GM21526 (cell line): ENCODE measurements around the gene CCL7.

Experiments
- ATAC-seq: cut with Tn5 transposase; IDR thresholded peaks from one replicate; pipeline ENCODE4 v1.9.1; 2021; ENCODE audit warnings: moderate library complexity; ENCODE audit not compliant: unreplicated experiment, low FRiP score

Gene CCL7

GRCh38 chr17:34283571-34283970, 13.6 kb downstream of the CCL7 start:
- no peak for ATAC-seq

DNA sequence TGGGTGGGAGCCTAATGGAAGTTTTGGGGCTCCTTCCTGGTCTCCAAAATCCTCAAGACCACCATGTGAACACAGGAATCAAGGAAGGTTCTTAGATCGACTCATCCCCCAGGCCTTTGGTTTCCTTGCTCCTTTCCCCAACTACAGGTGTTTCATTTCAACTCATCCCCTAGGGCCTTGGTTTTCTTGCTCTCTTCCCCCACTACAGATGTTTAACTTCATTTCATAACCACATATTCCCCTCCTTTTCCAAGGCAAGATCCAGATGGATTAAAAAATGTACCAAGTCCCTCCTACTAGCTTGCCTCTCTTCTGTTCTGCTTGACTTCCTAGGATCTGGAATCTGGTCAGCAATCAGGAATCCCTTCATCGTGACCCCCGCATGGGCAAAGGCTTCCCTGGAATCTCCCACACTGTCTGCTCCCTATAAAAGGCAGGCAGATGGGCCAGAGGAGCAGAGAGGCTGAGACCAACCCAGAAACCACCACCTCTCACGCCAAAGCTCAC, 15.3 kb downstream of the CCL7 start, which contains the start of gene CCL11:
Gene CCL11, plus strand, starts transcription at position 457 of the 507 bp plus-strand sequence. CDS start 67 bp downstream, outside the sequence.
- ATAC-seq = no peak

DNA sequence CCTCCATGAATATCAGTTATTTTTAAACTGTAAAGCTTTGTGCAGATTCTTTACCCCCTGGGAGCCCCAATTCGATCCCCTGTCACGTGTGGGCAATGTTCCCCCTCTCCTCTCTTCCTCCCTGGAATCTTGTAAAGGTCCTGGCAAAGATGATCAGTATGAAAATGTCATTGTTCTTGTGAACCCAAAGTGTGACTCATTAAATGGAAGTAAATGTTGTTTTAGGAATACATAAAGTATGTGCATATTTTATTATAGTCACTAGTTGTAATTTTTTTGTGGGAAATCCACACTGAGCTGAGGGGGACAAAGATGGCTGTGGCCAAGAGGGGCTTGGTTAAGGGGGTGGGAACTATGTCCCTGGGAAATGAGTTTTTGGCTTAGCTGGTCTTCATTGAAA, 17.9 kb downstream of the CCL7 start:
- ATAC-seq = no peak

DNA sequence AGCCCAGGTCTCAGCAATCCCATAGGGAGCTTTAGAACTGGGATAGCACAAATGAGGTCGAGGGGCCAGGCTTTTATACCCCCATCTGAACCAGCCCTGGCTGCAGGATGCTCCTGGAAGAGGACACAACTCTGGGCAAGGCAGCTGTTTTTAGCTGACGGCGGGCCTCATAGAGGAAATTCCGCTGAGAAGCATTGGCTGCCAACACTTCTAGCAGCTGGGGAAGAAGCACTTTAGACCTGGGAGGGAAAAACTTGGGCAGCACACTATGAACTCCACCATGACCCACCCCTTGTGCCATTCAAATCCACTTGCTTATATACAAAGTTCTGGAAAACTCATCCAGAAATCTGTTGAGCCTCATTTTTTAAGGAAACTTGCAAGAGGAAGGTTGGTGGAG, 20.6 kb downstream of the CCL7 start:
- no peak for ATAC-seq

DNA sequence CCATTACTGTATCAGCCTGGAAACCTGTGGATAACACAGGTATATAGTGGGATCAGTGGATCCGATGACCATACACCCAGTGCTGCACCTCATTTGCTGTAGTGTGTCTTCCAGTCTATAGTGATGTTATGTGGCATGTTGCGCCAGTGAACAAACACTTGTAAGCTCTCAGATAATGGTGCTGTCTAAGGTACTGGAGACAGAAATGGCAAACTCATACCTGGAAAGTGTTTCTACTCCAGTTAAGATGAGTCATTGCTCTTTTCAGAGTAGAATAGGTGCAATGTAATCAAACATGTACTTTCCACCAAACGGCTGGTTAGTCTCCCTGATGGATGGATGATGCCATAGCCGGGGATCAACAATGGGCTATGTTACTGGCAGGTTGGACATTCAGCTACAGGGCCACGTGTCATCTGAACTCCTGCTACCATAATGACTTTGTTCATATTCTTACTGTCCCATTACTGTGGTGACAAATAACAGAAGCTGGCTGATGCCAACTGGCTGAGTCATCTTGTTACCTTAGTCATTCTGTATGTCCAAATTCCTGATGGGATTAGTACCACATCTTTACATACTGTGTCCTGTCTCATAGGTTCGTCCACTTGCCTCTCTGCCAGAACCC, 21.8 kb downstream of the CCL7 start:
- no peak for ATAC-seq

DNA sequence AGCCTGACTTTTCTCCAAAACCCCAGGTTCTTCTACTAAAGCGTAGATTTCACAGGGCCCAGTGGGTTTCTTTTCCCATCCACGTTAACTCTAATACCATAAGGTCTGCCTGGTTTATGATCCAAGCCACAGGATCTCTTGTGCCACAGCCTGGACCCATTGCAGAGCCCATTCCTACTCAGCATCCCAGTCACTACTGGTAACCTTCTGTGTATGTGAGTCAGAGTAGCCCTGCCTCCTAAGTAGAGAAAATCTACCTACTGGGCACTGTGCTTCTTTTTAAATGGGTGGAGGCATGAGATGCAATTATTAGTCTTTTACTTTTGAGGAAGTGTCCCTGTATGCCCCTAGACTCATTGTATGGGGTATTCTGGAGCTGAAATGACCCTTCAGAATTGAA, 29.0 kb downstream of the CCL7 start:
- ATAC-seq = no peak

GRCh38 chr17:34299956-34300577, 30.0 kb downstream of the CCL7 start:
- no peak for ATAC-seq

- no peak for ATAC-seq
Observed at GRCh38 chr17:34300652-34301370, 30.8 kb downstream of the CCL7 start.

DNA sequence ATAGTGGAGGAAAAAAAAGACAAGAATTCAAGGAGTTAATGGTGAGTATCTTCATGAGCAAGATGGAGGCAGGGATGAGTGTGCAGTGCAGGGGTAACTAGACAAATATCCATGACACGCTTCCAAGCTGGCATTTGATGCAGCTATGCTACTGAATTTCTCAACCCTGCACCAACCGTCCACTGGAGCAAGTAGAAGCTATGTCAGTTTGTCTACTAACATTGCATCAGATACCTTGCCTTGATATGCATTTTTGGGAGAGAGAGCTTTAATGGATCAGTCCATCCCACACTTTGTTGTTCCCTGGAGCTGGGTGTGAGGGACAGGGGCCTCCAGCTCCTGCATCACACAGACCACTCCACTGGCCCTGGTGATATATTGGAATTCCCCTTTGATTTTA, 32.0 kb downstream of the CCL7 start:
- no peak for ATAC-seq

- no peak for ATAC-seq
Observed at GRCh38 chr17:34302636-34303035, 32.6 kb downstream of the CCL7 start.

- ATAC-seq = no peak
Observed at GRCh38 chr17:34303606-34304005, 33.6 kb downstream of the CCL7 start.

DNA sequence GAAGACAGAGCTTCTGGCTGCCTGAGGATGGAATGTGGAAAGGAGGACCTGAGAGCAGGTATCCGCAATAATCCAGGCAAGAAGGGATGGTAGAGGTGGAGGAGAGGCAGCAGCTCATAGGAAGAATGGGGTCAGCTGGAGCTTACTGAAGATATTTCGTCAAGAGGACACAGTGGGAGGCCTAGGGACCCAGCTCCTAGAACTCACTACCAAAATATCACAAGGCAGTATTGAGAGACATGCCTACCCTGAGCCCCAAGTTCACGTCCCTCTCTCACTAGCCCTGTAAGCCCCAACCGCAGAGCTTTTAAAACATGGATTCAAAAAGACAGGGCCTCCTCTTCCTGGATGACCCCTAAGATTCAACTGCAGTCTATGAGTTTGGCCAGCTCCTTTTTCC, 35.0 kb downstream of the CCL7 start:
- ATAC-seq = no peak

- ATAC-seq = no peak
Observed at GRCh38 chr17:34305606-34306005, 35.6 kb downstream of the CCL7 start.

DNA sequence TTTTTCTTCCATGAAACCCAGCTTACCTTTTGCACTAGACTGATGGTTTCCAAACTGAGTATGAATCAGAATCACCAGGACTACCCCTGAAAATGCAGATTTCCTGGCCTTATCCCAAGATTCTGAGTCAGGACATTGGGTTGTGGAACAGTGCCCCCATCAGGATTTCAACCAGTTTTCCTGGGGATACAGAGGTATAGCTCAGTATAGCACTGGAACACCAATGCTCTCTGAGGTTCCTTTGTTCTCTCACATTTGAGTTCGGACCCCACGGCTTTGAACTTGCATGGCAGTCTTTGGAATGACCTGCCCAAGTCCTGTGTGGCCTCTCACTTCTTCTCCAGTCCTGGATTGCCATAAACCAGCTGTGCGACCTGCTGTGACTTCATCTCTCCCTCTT, 36.4 kb downstream of the CCL7 start:
- no peak for ATAC-seq

DNA sequence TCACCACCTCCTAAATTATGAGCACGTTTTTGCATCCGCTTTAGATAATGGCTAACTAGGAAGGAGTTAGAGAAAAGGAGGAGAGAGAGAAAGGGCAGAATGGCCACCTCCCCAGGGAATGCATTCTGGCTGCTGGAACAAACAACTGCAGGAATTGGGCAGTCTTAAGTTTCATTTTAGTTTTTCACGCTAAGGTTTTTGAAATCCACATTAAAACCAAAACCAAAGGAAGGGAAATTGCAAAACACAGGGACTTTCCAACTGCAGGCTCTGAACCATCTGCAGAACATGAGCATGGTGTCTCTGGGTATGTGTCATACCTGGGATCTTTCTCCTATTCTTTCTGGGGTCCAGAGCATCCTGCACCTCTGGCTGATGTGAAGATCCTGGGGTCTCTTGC, 37.1 kb downstream of the CCL7 start:
- no peak for ATAC-seq

DNA sequence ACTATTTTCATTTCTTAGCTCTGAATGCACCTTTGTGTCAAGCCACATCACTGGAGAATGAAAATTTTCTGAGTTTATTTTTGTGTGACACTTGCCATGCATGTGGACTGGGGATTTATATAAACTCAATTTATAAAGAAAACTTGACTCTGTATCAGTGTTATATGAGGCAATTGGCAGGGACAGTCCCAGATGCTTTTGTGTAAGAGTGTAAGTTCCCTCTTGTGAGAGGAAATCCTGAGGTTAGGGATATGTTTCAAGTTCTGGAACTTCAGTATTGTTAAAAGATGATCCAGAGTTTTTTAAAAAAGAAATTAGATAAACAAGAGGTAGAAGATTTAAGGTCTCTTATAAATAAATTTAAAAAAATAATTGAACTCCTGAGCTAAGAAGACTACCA, 38.4 kb downstream of the CCL7 start:
- no peak for ATAC-seq

DNA sequence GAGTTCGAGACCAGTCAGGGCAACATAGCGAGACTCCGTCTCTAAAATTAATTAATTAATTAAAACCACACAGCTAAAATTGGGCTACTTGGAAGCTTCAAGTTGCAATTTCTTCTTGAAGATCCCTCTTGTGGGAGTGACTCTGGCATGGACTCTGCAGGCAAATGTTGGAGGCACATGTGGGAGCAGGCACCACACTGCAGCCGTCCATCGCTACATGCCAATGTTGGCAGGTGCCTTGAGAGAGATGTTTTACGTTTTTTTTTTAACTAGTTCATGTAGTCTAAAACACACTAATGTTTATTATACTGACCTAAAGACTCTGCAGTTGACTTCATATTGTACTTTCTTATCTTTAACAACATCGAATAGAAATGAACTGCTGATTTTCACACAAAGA, 41.3 kb downstream of the CCL7 start:
- ATAC-seq = no peak

DNA sequence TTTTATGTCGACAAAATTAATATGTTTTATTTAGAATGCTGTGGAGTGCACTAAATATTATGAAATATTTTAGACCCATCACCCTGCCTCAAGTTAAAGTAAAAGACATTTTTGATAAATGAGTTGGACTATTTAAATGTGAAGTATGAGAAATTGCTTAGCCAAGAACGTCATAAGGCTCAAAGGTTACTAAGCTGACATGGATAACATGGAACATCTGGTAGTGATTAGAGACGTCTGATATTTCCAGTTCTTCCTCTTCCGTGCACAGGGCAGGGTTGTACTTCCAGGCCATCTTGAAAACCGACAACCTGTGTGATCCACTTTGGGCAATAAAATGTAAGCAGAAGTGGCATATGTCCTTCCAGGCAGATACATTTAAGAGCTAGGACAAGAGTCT, 42.1 kb downstream of the CCL7 start:
- no peak for ATAC-seq

GRCh38 chr17:34313164-34313563, 43.1 kb downstream of the CCL7 start:
- no peak for ATAC-seq

DNA sequence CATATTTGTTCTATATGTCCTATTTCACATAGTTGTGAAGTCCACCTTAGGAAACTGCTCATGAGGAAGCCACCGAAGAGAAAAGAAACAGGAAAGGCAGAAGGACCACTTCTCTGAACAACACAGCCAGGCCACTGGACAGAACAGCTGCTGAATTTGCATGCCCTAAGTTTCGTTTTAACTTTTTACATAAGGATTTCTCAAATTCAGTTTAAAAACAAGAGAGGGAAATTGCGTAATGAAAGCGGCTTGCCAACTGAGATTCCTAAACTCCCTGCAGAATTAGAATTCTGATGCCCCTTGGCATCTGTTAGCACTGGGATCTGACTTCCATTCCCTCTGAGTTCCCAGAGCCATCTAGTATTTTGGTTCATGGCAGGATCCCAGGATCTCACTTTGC, 44.3 kb downstream of the CCL7 start:
- no peak for ATAC-seq

- ATAC-seq = no peak
Observed at GRCh38 chr17:34318474-34318873, 48.5 kb downstream of the CCL7 start.

DNA sequence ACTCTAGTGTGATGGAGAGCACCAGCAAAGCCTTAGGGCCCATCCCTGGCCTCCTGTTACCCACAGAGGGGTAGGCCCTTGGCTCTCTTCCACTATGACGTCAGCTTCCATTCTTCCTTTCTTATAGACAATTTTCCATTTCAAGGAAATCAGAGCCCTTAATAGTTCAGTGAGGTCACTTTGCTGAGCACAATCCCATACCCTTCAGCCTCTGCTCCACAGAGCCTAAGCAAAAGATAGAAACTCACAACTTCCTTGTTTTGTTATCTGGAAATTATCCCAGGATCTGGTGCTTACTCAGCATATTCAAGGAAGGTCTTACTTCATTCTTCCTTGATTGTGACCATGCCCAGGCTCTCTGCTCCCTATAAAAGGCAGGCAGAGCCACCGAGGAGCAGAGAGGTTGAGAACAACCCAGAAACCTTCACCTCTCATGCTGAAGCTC, 49.0 kb downstream of the CCL7 start, which contains the start of gene CCL8:
Gene CCL8, plus strand, starts transcription at position 397 of the 445 bp plus-strand sequence. CDS start 67 bp downstream, outside the sequence.
- ATAC-seq = no peak
